Measurements from ENCODE around the gene NACC2. TPM values are rescaled to one million over a fixed set of nuclear protein-coding genes. Genes with fewer than 3 reads are reported as not detected.

The NACC2 gene
- total RNA-seq, 4 donors from 2014 or later = 93.8 to 192 (median 142) TPM

GRCh38 chr9:136128436-136128835 lies 33.3 kb upstream of the NACC2 start:
- Histone ChIP-seq H3K9me3 (no peaks in the 10 kb centered on the region), H3K4me1 (peaks cover 3 to 17% (median 14%) of the 10 kb centered on the region in 4 donors), H3K27ac (replicated peaks in 1 of 4) (no peak overlapping the region), H3K27me3 (peaks cover 0 to 86% (median 12%) of the 10 kb centered on the region in 4 donors), H3K4me3 (no peak overlapping the region), H3K36me3 (no peaks in the 10 kb centered on the region)
- DNase-seq (ENCODE audit: extremely low spot score) = no peak
- 85% methylated on average over 17 of the region's 17 CpGs for WGBS
- TF ChIP-seq EP300 (IDR thresholded peaks at IDR 0.05) (no peak), POLR2AphosphoS5 (IDR thresholded peaks at IDR 0.05) (no peak), CTCF (IDR thresholded peaks at IDR 0.05) (no peak), POLR2A (IDR thresholded peaks at IDR 0.05; ENCODE audit: low read depth) (no peak)
- intact Hi-C loops (cut with DNase I) = no loop called here

- no peak for DNase-seq (ENCODE audit: extremely low spot score)
- Histone ChIP-seq H3K4me3 (no peak overlapping the region), H3K9me3 (no peaks in the 10 kb centered on the region), H3K27me3 (peaks cover 0 to 78% (median 7%) of the 10 kb centered on the region in 4 donors), H3K36me3 (no peaks in the 10 kb centered on the region), H3K4me1 (peaks cover 9 to 16% (median 13%) of the 10 kb centered on the region in 4 donors), H3K27ac (replicated peaks in 1 of 4) (no peak overlapping the region)
- no peak for TF ChIP-seq POLR2A (IDR thresholded peaks at IDR 0.05; ENCODE audit: low read depth)
- no peak for TF ChIP-seq EP300 (IDR thresholded peaks at IDR 0.05)
- TF ChIP-seq POLR2AphosphoS5 (IDR thresholded peaks at IDR 0.05) = no peak
- TF ChIP-seq CTCF (IDR thresholded peaks at IDR 0.05) = no peak
- intact Hi-C loops (cut with DNase I) = no loop called here
- 85% methylated on average over 17 of the region's 18 CpGs for WGBS
These were observed 32.2 kb upstream of the NACC2 start for GRCh38 chr9:136127313-136127712.

- Histone ChIP-seq H3K27me3 (peaks cover 0 to 56% (median 0%) of the 10 kb centered on the region in 4 donors), H3K4me3 (no peak overlapping the region), H3K36me3 (no peaks in the 10 kb centered on the region), H3K4me1 (peaks cover 9 to 17% (median 14%) of the 10 kb centered on the region in 4 donors), H3K27ac (replicated peaks in 1 of 4) (no peak overlapping the region), H3K9me3 (no peaks in the 10 kb centered on the region)
- 84% methylated on average over 2 of the region's 2 CpGs for WGBS
- TF ChIP-seq POLR2AphosphoS5 (IDR thresholded peaks at IDR 0.05) = no peak
- TF ChIP-seq POLR2A (IDR thresholded peaks at IDR 0.05; ENCODE audit: low read depth) = no peak
- no peak for TF ChIP-seq EP300 (IDR thresholded peaks at IDR 0.05)
- no peak for TF ChIP-seq CTCF (IDR thresholded peaks at IDR 0.05)
- intact Hi-C loops (cut with DNase I) = loop anchor here (5.0 kb wide), 3 partner anchors 38 to 258 kb away; no protein-coding TSS in a partner anchor
- DNase-seq (ENCODE audit: extremely low spot score) = no peak
These were observed 30.0 kb upstream of the NACC2 start for GRCh38 chr9:136124976-136125692.

GRCh38 chr9:136122425-136123383 lies 27.6 kb upstream of the NACC2 start:
- intact Hi-C loops (cut with DNase I) = loop anchor here (1.0 to 5.0 kb wide), 4 partner anchors 35 to 255 kb away; no protein-coding TSS in a partner anchor
- TF ChIP-seq CTCF (IDR thresholded peaks at IDR 0.05) (peak; percentile 95 to 99 (median 98)), POLR2A (IDR thresholded peaks at IDR 0.05; ENCODE audit: low read depth) (no peak), POLR2AphosphoS5 (IDR thresholded peaks at IDR 0.05) (peak in 1 of 2 donors; percentile 52), EP300 (IDR thresholded peaks at IDR 0.05) (no peak)
- Histone ChIP-seq H3K27ac (replicated peaks in 1 of 4) (no peak overlapping the region), H3K9me3 (no peaks in the 10 kb centered on the region), H3K27me3 (peaks cover 0 to 37% (median 0%) of the 10 kb centered on the region in 4 donors), H3K4me3 (peak overlapping the region in 3 of 4 donors; percentile 24 to 38 (median 35)), H3K4me1 (peaks cover 22 to 33% (median 27%) of the 10 kb centered on the region in 4 donors), H3K36me3 (no peaks in the 10 kb centered on the region)
- 18% methylated on average over 30 of the region's 45 CpGs for WGBS
- DNase-seq (ENCODE audit: extremely low spot score) = no peak

Data from esophagus muscularis mucosa (tissue), 4 donors.